ENCODE results near the gene MARCO. TPM values are rescaled to one million over a fixed set of nuclear protein-coding genes. Genes with fewer than 3 reads are reported as not detected.
"Not testable (repeated sequence)": the region's sequence is repeated elsewhere in the genome, so short reads cannot be mapped to it uniquely, and the experiment has no call there.

The MARCO gene
- polyA plus RNA-seq, 1 experiment = not detected

- Histone ChIP-seq H3K27me3 (ENCODE audit: control insufficient read depth, insufficient read depth, low read length) (peaks cover 2% of the 10 kb centered on the region), H3K4me3 (ENCODE audit: low read depth, low read length) (no peak overlapping the region), H3K27ac (ENCODE audit: low read depth, low read length) (no peak overlapping the region), H3K9me3 (ENCODE audit: control insufficient read depth, insufficient read depth, low read length) (no peaks in the 10 kb centered on the region)
- TF ChIP-seq CTCF (IDR thresholded peaks at IDR 0.05; ENCODE audit: low read depth, low read length) = no peak
- ChIA-PET POLR2A (no interaction called here), CTCF (interaction anchor here (1.1 to 4.4 kb wide), 3 partner anchors 235 to 261 kb away, joined by 4 to 22 read pairs (median 10); no protein-coding TSS in a partner anchor)
- DNase-seq (ENCODE audit: low read depth, low spot score) = no peak
Measured at GRCh38 chr2:119029297-119029696, 87.3 kb downstream of the MARCO start.

GRCh38 chr2:119037922-119038321 is 95.9 kb downstream of the MARCO start:
- POLR2A ChIA-PET; H3K27me3 ChIP-seq (ENCODE audit: control insufficient read depth, insufficient read depth, low read length); H3K27ac ChIP-seq (ENCODE audit: low read depth, low read length); H3K4me3 ChIP-seq (ENCODE audit: low read depth, low read length); H3K9me3 ChIP-seq (ENCODE audit: control insufficient read depth, insufficient read depth, low read length); DNase-seq (ENCODE audit: low read depth, low spot score): not testable (repeated sequence)
- CTCF ChIA-PET = interaction anchor here (0.6 kb wide), 1 partner anchor 10 kb away, joined by 3 read pairs; no protein-coding TSS in a partner anchor

GRCh38 chr2:119040730-119041129 is 98.7 kb downstream of the MARCO start:
- Histone ChIP-seq H3K4me3 (ENCODE audit: low read depth, low read length) (no peak overlapping the region), H3K9me3 (ENCODE audit: control insufficient read depth, insufficient read depth, low read length) (no peaks in the 10 kb centered on the region), H3K27ac (ENCODE audit: low read depth, low read length) (no peak overlapping the region), H3K27me3 (ENCODE audit: control insufficient read depth, insufficient read depth, low read length) (no peaks in the 10 kb centered on the region)
- no peak for TF ChIP-seq CTCF (IDR thresholded peaks at IDR 0.05; ENCODE audit: low read depth, low read length)
- ChIA-PET CTCF (no interaction called here), POLR2A (no interaction called here)
- no peak for DNase-seq (ENCODE audit: low read depth, low spot score)

Other genes starting within 250 kb of the MARCO start
- not detected in 2 replicates for gene EN1, start 94.5 kb upstream of the MARCO start, polyA plus RNA-seq (2011; rRNA removed)
- gene C1QL2, start 216.6 kb downstream of the MARCO start, polyA plus RNA-seq (2011; rRNA removed) = not detected in 2 replicates

All from AG04450 (cell line).